Hematopoietic multipotent progenitor cell treated with erythropoietin and hydrocortisone succinate and interleukin-3 and kit ligand, for 8 days (in vitro differentiated cells): ENCODE measurements around the gene WNT3A.
A peak's percentile ranks its signal among the peaks of the same experiment; 100 is the strongest.
"Not testable (repeated sequence)": the region's sequence is repeated elsewhere in the genome, so short reads cannot be mapped to it uniquely, and the experiment has no call there.

Source experiments
- DNase-seq: peaks from one replicate; pipeline ENCODE4 v3.0.0-alpha.2; 2015

Gene WNT3A

DNA sequence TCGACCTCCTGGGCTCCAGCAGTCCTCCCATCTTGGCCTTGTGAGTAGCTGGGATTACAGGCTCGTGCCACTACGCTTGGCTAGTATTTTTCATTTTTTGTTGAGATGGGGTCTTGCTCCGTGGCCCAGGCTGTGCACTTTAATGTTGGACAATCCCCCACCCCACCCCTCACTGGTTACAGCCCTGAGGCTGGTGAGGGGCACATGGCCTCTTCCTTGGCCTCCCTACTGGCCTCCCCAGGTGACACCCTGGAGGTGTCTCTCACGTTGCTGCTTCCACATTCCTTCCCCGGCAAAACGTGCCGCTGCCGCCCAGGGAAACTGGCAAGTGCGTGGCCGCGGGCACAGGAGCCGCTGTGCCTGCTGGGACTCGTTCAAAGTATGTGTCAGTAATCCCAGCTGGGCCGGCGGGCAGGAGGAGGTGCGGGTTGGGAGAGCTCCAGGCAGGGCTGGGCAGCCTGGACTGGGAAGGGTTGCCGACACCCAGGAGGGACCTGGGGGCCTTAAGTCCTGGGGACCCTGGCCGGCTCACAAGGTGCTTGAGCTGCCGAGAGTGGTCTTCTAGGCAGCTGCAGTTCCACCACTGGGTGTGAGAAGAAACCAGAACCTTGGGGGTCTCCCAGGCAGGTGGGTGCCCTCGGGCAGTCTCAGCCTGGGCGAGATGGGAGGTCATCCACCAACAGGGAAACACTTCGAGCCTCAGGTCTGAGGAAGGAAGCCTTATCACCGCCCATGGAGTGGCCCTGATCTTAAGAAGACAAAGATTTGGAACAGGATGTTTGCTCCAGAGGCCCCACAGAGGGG, 6.5 kb downstream of the WNT3A start:
- no peak for DNase-seq

GRCh38 chr1:228013935-228014930, 7.4 kb downstream of the WNT3A start:
- DNase-seq: peak; percentile 6

GRCh38 chr1:228015276-228016180, 8.7 kb downstream of the WNT3A start:
- DNase-seq: no peak

GRCh38 chr1:228016181-228016510, 9.3 kb downstream of the WNT3A start:
- DNase-seq: no peak

GRCh38 chr1:228016653-228017355, 10.0 kb downstream of the WNT3A start:
- no peak for DNase-seq

- DNase-seq: no peak
Observed at GRCh38 chr1:228017356-228018124, 10.7 kb downstream of the WNT3A start.

GRCh38 chr1:228018125-228018398, 11.3 kb downstream of the WNT3A start:
- DNase-seq: no peak

GRCh38 chr1:228018961-228019721, 12.3 kb downstream of the WNT3A start:
- no peak for DNase-seq

DNA sequence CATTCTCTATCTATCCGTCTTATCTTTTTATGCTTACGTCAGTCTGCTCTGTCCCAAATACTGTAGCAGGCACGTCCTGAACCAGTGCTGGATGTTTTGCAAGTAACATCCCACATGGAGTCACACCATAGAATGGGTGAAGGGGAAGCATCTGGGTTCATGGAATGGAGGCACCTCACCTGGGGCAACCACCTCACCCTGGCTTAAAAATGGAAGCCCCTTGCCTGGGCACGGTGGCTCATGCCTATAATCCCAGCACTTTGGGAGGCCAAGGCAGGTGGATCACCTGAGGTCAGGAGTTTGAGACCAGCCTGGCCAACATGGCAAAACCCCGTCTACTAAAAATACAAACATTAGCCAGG, 12.9 kb downstream of the WNT3A start:
- not testable (repeated sequence) for DNase-seq

DNA sequence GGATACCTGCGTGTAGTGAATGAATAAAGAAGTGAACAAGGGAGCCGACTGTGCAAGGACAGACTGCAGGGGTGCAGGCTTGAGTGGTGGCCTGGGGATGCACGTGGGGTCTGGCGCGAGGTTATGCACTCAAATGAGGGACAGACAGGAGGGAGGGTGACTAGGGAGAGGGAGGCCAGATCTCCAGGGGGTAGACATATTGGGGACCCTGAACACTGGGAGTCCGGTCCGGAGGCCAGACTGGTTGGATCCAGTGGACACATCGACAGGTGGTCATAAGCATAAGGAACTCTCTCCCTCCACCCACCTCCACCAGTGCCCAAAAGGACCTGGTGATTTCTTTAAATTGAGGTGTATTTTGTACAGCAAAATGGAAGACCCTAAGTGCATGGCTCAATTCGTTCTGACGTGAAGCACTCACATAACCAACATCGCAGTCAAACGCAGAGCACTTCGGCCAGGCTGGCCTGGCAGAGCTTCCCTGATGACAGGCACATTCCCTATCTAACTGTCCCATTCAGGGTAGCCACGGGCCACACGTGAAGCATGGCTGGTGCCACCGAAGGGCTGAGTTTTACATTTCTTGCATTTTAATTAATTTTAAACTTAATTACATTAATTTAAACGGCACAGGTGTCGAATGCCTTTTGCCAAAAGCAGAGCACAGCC, 14.0 kb downstream of the WNT3A start:
- no peak for DNase-seq

DNA sequence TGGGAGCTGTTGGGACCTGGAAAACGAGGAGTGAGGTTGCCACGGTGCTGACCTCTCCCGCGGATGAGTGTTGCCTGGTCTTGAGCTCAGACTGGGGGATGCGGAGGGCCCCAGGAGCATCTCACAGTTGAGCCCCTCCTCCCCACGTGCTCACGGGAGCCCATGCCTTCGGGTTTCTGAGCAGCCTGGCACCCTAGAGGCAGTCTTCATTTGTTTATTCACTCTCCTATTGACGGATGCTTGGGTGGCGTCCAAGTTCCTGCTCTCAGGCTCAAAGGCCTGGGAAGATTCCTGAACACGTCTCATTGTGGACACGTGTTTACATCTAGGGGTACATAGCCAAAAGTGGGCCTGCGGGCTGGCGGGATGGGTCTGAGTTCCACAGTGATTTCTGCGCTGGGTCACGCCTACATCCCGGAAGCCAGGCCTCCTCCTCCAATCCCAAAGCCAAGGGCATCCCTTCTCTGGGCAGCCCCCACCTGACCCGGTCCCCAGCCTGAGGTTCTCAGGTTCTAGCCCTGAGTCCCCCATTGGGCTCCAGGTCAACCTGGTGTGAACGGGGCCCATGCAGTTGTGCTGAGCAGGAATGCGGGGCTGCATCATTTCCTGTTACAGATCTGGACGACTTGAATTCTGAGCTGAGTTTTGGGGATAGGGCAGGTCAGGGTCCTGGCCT, 14.7 kb downstream of the WNT3A start:
- DNase-seq: no peak

DNA sequence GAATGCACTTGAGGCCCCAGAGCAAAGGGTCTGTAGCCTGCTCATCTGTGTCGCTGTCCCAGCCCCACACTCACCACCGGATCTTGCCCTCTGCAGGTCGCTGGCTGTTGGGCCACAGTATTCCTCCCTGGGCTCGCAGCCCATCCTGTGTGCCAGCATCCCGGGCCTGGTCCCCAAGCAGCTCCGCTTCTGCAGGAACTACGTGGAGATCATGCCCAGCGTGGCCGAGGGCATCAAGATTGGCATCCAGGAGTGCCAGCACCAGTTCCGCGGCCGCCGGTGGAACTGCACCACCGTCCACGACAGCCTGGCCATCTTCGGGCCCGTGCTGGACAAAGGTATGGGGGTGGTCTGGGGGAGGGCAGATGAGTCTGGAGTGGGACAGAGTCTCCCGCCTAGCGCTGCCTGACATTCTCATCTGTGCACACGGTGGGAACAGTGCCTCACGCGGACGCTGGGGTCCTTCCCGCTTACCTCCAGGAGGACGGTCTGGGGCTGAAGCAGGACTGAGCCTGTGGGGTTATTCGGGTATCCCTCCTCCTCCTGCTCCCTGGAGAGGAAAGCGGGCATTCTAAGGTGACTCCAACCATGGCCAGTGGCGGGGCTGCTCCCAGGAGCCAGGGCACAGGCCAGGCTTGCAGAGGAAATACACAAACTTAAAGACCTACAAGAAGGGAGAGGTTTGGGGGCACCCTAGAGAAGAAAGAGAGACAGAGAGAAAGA, 15.9 kb downstream of the WNT3A start:
- DNase-seq: no peak

- DNase-seq: no peak
Observed at GRCh38 chr1:228023294-228023639, 16.5 kb downstream of the WNT3A start.

GRCh38 chr1:228029281-228029680, 22.5 kb downstream of the WNT3A start:
- no peak for DNase-seq

- DNase-seq: no peak
Observed at GRCh38 chr1:228030451-228031201, 23.8 kb downstream of the WNT3A start.

DNA sequence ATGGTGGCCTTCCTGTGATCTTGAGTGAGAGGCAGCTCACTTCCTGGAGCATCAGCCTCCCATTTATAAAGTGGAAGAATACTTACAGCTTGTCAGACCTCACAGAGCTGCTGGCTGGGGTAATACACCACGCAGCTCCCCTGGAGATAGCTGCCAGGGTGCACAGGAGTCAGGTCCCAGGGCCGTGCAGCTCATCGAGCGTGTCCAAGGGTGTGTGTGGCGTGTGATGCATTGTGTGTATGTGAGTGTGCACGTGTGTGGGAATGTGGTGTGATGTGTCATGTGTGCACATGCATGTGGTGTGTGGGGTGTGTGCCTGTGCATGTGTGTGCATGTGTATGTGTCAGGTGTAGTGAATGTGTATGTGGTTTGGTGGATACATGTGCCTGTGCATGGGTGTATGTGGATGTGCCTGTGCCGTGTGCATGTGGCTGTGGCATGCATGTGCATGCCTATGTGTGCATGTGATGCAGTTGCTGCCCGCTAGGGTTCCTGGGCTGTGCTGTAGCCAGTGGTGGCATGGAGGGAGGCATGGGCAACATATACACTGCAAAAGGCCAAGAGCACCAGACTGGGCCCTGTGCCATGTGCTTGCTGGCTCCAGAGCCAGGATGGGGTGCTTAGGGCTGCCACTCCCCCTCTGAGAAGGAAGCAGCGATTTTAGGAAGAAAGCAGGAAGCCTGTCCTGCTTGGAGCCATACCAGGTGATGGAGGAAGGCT, 24.6 kb downstream of the WNT3A start:
- no peak for DNase-seq

DNA sequence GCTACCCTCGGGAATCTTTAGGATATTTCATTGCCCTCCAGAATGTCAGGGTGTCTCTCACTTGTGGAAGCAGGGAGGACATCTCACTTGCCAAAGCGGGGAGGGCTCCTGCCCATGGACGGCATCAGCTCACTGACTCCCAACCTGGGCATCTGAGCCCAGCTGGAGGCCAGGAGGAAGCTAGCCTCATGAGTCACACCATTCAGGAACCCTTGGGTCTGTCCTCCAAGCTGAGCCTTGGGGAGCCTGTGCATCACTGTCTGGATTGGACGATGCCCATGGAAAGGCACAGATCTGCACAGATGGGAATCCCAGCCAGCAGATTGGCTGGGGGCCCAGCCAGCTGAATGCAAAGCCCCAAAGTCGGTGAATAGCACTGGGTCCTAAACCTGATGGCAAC, 25.2 kb downstream of the WNT3A start:
- DNase-seq: no peak

DNA sequence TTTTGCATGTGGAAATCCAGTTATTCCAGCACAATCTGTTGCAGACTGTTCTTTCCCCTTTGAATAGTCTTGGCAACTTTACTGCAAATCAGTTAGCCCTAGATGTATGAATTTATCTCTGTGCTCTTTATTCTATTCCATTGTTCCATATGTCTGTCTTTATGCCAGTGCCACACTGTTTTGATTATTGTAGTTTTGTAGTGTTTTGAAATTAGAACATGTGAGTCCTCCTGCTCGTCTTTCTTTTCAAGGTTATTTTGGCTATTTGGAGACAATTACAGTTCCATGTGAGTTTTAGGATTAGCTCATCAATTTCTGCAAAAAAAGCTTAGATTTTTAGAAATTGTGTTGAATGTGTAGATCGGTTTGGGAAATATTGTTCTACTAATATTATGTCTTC, 26.6 kb downstream of the WNT3A start:
- no peak for DNase-seq
